Parathyroid adenoma (tissue), 2 donors: Measurements from ENCODE around the gene PLIN4.

Source experiments
- H2AFZ ChIP-seq: fragments of 300-600 bp; sonication (generic); one replicate; pipeline ENCODE4 v1.7.0; 2017; ENCODE audit warnings: antibody characterized with exemption, mild to moderate bottlenecking
- H3K27ac ChIP-seq: fragments of 300-600 bp; sonication (generic); one replicate; pipeline ENCODE4 v1.7.0; 2017
- H3K27me3 ChIP-seq: fragments of 300-600 bp; sonication (generic); one replicate; pipeline ENCODE4 v1.7.0; 2017; ENCODE audit warnings: low read length; ENCODE audit not compliant: control insufficient read depth, insufficient read depth
- H3K36me3 ChIP-seq: fragments of 300-600 bp; sonication (generic); one replicate; pipeline ENCODE4 v1.7.0; 2017; ENCODE audit warnings: low read length; ENCODE audit not compliant: control insufficient read depth, insufficient read depth
- H3K4me1 ChIP-seq: fragments of 300-600 bp; sonication (generic); one replicate; pipeline ENCODE4 v1.7.0; 2017; ENCODE audit warnings: control low read depth
- H3K4me2 ChIP-seq: fragments of 300-600 bp; sonication (generic); one replicate; pipeline ENCODE4 v1.7.0; 2017; ENCODE audit warnings: low read length
- H3K4me3 ChIP-seq: fragments of 300-600 bp; sonication (generic); one replicate; pipeline ENCODE4 v1.7.0; 2017; ENCODE audit warnings: low read depth, low read length
- H3K79me2 ChIP-seq: fragments of 300-600 bp; sonication (generic); one replicate; pipeline ENCODE4 v1.7.0; 2017; ENCODE audit warnings: control low read depth
- H3K9ac ChIP-seq: fragments of 300-600 bp; sonication (generic); one replicate; pipeline ENCODE4 v1.7.0; 2017; ENCODE audit warnings: mild to moderate bottlenecking
- H3K9me3 ChIP-seq: fragments of 300-600 bp; sonication (generic); one replicate; pipeline ENCODE4 v1.7.0; 2017; ENCODE audit warnings: low read length; ENCODE audit not compliant: control insufficient read depth
- TF ChIP-seq, protein P1 (sequence below): fragments of 300-600 bp; sonication (generic); IDR thresholded peaks from one replicate; pipeline ENCODE4 v1.7.0; 2017; ENCODE audit warnings: antibody characterized with exemption, mild to moderate bottlenecking
- donor health status: primary hyperparathyroidism.

PLIN4 gene

DNA sequence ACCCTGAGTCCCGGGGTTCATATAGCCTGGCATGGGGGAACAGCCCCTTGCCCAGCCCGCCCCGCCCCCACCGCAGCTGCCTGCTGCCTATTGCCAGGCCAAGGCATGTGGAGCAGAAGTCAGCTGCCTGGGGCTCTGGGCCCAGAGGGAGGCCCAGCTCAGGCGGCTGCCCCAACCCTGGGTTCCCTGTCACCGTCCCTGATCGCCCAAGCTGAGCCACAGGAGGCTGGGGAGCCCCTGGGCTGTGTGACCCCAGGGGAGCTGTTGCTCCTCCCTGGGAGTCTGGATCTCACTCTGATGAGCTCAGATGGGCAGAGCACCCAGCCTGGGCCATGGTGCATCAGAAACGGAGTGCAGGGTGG, 1.4 kb downstream of the PLIN4 start:
- Histone ChIP-seq H3K9ac (no peak overlapping the region), H3K4me3 (no peak overlapping the region), H3K27me3 (no peaks in the 10 kb centered on the region), H3K4me1 (no peaks in the 10 kb centered on the region), H3K27ac (no peak overlapping the region), H2AFZ (no peak overlapping the region), H3K36me3 (no peaks in the 10 kb centered on the region), H3K79me2 (no peaks in the 10 kb centered on the region), H3K9me3 (no peaks in the 10 kb centered on the region), H3K4me2 (no peak overlapping the region)
- TF ChIP-seq, protein P1, sequence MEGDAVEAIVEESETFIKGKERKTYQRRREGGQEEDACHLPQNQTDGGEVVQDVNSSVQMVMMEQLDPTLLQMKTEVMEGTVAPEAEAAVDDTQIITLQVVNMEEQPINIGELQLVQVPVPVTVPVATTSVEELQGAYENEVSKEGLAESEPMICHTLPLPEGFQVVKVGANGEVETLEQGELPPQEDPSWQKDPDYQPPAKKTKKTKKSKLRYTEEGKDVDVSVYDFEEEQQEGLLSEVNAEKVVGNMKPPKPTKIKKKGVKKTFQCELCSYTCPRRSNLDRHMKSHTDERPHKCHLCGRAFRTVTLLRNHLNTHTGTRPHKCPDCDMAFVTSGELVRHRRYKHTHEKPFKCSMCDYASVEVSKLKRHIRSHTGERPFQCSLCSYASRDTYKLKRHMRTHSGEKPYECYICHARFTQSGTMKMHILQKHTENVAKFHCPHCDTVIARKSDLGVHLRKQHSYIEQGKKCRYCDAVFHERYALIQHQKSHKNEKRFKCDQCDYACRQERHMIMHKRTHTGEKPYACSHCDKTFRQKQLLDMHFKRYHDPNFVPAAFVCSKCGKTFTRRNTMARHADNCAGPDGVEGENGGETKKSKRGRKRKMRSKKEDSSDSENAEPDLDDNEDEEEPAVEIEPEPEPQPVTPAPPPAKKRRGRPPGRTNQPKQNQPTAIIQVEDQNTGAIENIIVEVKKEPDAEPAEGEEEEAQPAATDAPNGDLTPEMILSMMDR = no peak

DNA sequence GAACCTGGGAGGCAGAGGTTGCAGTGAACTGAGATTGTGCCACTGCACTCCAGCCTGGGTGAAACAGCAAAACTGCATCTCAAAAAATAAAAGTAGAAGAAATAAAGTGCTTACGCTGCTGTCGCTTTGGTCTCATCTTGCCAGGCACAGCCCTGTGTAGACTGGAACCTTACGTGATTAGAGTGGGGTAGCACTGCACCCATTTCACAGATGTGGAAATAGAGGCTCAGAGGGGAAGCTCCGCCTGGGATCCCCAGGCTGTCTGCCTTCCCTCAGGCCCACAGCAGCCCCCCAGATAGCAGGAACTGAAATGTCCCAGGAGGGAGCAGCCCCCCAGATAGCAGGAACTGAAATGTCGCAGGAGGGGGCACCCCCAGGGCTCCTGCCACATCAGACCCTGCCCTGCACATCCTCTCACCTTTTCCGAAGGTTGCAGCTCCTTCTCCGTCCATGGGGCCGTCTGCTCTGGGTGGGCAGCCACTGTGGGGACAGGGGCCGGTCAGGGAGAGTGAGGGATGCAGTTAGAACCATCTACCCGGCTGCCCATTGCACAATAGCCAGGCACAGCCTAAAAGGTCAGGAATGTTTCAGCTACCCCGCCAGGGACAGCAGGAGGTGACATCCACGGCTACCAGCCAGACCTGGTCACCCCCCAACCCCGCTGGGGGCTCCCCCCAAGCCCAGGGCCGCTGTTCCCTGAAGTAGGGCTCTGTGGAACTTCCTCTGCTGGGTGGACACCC, 1.9 kb downstream of the PLIN4 start:
- Histone ChIP-seq H3K4me1 (no peaks in the 10 kb centered on the region), H3K36me3 (no peaks in the 10 kb centered on the region), H3K9ac (no peak overlapping the region), H3K4me3 (no peak overlapping the region), H3K4me2 (no peak overlapping the region), H3K27me3 (no peaks in the 10 kb centered on the region), H3K79me2 (no peaks in the 10 kb centered on the region), H2AFZ (no peak overlapping the region), H3K9me3 (no peaks in the 10 kb centered on the region), H3K27ac (no peak overlapping the region)
- TF ChIP-seq, protein P1 = no peak

DNA sequence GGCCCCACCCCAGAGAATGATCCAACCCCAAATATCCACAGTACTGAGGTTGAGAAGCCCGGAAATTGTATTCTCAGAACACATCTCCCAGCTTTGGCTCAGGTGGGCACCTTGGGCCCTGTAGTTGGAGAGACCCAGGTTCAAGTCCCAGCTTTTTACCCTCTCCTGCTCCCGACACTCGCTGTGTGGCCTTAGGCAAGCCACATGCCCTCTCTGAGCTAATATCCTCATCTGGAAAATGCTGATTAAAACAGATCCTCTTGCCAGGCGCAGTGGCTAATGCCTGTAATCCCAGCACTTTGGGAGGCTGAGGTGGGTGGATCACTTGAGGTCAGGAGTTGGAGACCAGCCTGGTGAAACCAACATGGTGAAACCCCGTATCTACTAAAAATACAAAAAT, 2.6 kb downstream of the PLIN4 start:
- no peak overlapping the region for H3K4me3 ChIP-seq

DNA sequence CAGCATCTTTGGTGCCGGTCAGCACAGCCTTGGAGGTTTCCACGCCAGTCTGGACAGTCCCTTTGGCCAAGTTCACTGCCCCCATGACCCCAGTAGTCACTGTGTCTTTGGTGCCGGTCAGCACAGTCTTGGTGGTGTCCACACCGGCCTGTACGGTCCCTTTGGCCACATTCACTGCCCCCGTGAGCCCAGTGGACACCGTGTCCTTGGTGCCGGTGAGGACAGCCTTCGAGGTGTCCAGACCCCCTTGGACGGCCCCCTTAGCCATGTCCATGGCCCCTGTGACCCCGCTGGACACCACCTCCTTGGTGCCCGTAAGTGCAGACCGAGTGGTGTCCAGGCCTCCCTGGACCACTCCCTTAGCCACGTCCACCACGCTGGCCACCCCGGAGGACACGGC, 5.0 kb downstream of the PLIN4 start:
- Histone ChIP-seq H3K36me3 (no peaks in the 10 kb centered on the region), H3K4me2 (no peak overlapping the region), H2AFZ (no peak overlapping the region), H3K4me1 (no peaks in the 10 kb centered on the region), H3K27me3 (no peaks in the 10 kb centered on the region), H3K9ac (no peak overlapping the region), H3K79me2 (no peaks in the 10 kb centered on the region), H3K27ac (no peak overlapping the region), H3K9me3 (no peaks in the 10 kb centered on the region), H3K4me3 (no peak overlapping the region)
- TF ChIP-seq, protein P1 = no peak

More for the DNA sequence above, 2.6 kb downstream of the PLIN4 start:
- H3K4me1 ChIP-seq = no peaks in the 10 kb centered on the region
- no peak overlapping the region for H2AFZ ChIP-seq
- no peak overlapping the region for H3K4me2 ChIP-seq
- H3K27me3 ChIP-seq = no peaks in the 10 kb centered on the region
- no peak overlapping the region for H3K27ac ChIP-seq
- H3K79me2 ChIP-seq = no peaks in the 10 kb centered on the region
- H3K9me3 ChIP-seq = no peaks in the 10 kb centered on the region
- H3K9ac ChIP-seq = no peak overlapping the region
- TF ChIP-seq, protein P1 = no peak
- no peaks in the 10 kb centered on the region for H3K36me3 ChIP-seq

DNA sequence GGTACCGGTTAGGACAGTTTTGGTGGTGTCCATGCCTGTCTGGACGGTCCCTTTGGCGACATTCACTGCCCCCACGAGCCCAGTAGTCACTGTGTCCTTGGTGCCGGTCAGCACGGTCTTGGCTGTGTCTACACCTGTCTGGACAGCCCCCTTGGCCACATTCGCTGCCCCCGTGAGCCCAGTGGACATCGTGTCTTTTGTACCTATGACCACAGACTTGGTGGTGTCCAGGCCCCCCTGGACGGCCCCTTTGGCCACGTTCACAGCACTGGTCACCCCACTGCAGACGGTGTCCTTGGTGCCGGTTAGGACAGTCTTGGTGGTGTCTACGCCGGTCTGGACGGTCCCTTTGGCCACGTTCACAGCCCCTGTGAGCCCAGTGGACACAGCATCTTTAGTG, 6.2 kb downstream of the PLIN4 start:
- Histone ChIP-seq H3K9me3 (no peaks in the 10 kb centered on the region), H3K9ac (no peak overlapping the region), H3K4me3 (no peak overlapping the region), H3K79me2 (no peaks in the 10 kb centered on the region), H3K4me1 (no peaks in the 10 kb centered on the region), H2AFZ (no peak overlapping the region), H3K27ac (no peak overlapping the region), H3K27me3 (no peaks in the 10 kb centered on the region), H3K36me3 (no peaks in the 10 kb centered on the region), H3K4me2 (no peak overlapping the region)
- TF ChIP-seq, protein P1 = no peak
